IPS DF 4.7 (cell line): ENCODE results near the gene TFR2.

Source experiments
- DNase-seq: peaks from one replicate; pipeline ENCODE4 v3.0.0-alpha.2; 2013; ENCODE audit warnings: low spot score; ENCODE audit errors: extremely low read depth

The TFR2 gene

GRCh38 chr7:100641463-100641859 lies at the start of gene TFR2:
Gene TFR2 (minus strand): TSS chr7:100641552. CDS start chr7:100641509, 43 bp downstream.
- DNase-seq, result no peak

GRCh38 chr7:100689230-100690135 lies 48.1 kb upstream of the TFR2 start:
- no peak for DNase-seq

GRCh38 chr7:100688326-100688860 lies 47.0 kb upstream of the TFR2 start:
- no peak for DNase-seq

- DNase-seq, result no peak
Measured at GRCh38 chr7:100687751-100688300, 46.5 kb upstream of the TFR2 start.

- DNase-seq, result no peak
Measured at GRCh38 chr7:100687261-100687660, 45.9 kb upstream of the TFR2 start.

- no peak for DNase-seq
Measured at GRCh38 chr7:100686822-100687211, 45.5 kb upstream of the TFR2 start.

- DNase-seq, result no peak
Measured at GRCh38 chr7:100686201-100686821, 45.0 kb upstream of the TFR2 start.

- DNase-seq, result no peak
Measured at GRCh38 chr7:100685631-100686145, 44.3 kb upstream of the TFR2 start.

- no peak for DNase-seq
Measured at GRCh38 chr7:100685049-100685605, 43.8 kb upstream of the TFR2 start.

- no peak for DNase-seq
Measured at GRCh38 chr7:100684534-100685042, 43.2 kb upstream of the TFR2 start.

GRCh38 chr7:100683659-100684533 lies 42.5 kb upstream of the TFR2 start:
- no peak for DNase-seq

- DNase-seq, result no peak
Measured at GRCh38 chr7:100682991-100683658, 41.8 kb upstream of the TFR2 start.

- no peak for DNase-seq
Measured at GRCh38 chr7:100682228-100682741, 40.9 kb upstream of the TFR2 start.

GRCh38 chr7:100681491-100682227 lies 40.3 kb upstream of the TFR2 start:
- DNase-seq, result no peak

- no peak for DNase-seq
Measured at GRCh38 chr7:100680576-100681271, 39.4 kb upstream of the TFR2 start.

GRCh38 chr7:100679927-100680575 lies 38.7 kb upstream of the TFR2 start:
- DNase-seq, result no peak

- DNase-seq, result no peak
Measured at GRCh38 chr7:100679129-100679926, 38.0 kb upstream of the TFR2 start.
